Calu3 (cell line): Measurements from ENCODE around the gene NDUFA3. TPM values are rescaled to one million over a fixed set of nuclear protein-coding genes. Genes with fewer than 3 reads are reported as not detected.

Source experiments
- BruUV-seq: library from RNA; stranded (reverse); fragments of 400-500 nt; replicated peaks from 2 replicates; lab custom pipeline; 2021; lab: Mats Ljungman, UMichigan
- CTCF ChIA-PET: fragments of 300-600 bp; sonication (Branson Sonifier 250); formaldehyde crosslinking; loops from one replicate; lab custom pipeline; 2022; ENCODE audit warnings: antibody characterized with exemption; lab: Charles Lee
- DNase-seq: peaks from one replicate; pipeline ENCODE4 v3.0.0; 2022
- H3K27ac Mint-ChIP-seq: one replicate; pipeline ENCODE4 v1.8.0; 2022; ENCODE audit warnings: mixed read lengths; ENCODE audit not compliant: unreplicated experiment
- H3K27me3 Mint-ChIP-seq: one replicate; pipeline ENCODE4 v1.8.0; 2022; ENCODE audit warnings: mixed read lengths; ENCODE audit not compliant: unreplicated experiment
- H3K36me3 Mint-ChIP-seq: one replicate; pipeline ENCODE4 v1.8.0; 2022; ENCODE audit warnings: mild to moderate bottlenecking, moderate library complexity, mixed read lengths; ENCODE audit not compliant: insufficient read depth, unreplicated experiment
- H3K4me1 Mint-ChIP-seq: one replicate; pipeline ENCODE4 v1.8.0; 2022; ENCODE audit warnings: mild to moderate bottlenecking, low read depth, mixed read lengths; ENCODE audit not compliant: unreplicated experiment
- H3K4me3 Mint-ChIP-seq: one replicate; pipeline ENCODE4 v1.8.0; 2022; ENCODE audit warnings: mild to moderate bottlenecking, low read depth, moderate library complexity, mixed read lengths; ENCODE audit not compliant: unreplicated experiment
- H3K9me3 Mint-ChIP-seq: one replicate; pipeline ENCODE4 v1.8.0; 2022; ENCODE audit warnings: low read depth, mixed read lengths; ENCODE audit not compliant: unreplicated experiment
- intact Hi-C: fragments of 100-400 bp; cut with micrococcal nuclease; formaldehyde crosslinking; loops from one replicate; pipeline ENCODE4 v1.10.0; 2022; ENCODE audit not compliant: unreplicated experiment
- total RNA-seq: library from RNA; stranded (reverse); gene quantifications from 2 replicates; pipeline ENCODE4 v1.2.3, GENCODE V29; 2022
- TF ChIP-seq, protein P1 (sequence below): fragments of 200-600 bp; IDR thresholded peaks from one replicate; pipeline ENCODE4 v1.8.0; 2022; ENCODE audit warnings: antibody characterized with exemption; ENCODE audit not compliant: unreplicated experiment

Gene NDUFA3
- total RNA-seq, 1 experiment from 2014 or later: 255 TPM

DNA sequence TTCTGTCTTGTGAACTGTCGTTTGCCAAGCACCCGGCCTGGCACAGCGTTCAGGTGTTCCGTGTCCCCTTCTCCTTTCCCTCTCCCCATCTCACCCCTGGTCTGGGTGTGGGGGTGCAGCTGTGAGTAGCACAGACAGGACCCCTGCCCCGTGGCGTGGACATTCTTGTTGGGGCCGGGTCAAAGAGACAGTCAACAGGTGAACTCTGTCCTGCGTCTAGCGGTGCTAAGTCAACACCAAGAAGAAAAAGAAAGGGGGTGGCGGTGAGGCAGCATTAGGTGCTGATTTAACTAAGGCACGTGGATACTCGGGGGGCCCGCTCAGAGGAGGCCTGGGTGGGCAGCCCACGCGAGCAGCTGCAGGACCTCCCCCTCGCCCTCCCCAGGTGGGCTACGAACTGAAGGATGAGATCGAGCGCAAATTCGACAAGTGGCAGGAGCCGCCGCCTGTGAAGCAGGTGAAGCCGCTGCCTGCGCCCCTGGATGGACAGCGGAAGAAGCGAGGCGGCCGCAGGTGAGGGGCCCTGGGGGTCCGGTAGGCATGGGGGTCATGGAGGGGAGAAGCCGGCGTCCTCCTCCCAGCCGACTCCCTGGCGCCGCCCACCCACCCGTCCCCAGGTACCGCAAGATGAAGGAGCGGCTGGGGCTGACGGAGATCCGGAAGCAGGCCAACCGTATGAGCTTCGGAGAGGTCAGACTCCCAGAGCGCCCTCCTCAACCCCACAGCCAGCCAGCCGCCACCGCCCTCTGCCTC is 25.2 kb downstream of the NDUFA3 start:
- H3K9me3 Mint-ChIP-seq: no peaks in the 10 kb centered on the region
- H3K4me3 Mint-ChIP-seq: no peak overlapping the region
- TF ChIP-seq, protein P1, sequence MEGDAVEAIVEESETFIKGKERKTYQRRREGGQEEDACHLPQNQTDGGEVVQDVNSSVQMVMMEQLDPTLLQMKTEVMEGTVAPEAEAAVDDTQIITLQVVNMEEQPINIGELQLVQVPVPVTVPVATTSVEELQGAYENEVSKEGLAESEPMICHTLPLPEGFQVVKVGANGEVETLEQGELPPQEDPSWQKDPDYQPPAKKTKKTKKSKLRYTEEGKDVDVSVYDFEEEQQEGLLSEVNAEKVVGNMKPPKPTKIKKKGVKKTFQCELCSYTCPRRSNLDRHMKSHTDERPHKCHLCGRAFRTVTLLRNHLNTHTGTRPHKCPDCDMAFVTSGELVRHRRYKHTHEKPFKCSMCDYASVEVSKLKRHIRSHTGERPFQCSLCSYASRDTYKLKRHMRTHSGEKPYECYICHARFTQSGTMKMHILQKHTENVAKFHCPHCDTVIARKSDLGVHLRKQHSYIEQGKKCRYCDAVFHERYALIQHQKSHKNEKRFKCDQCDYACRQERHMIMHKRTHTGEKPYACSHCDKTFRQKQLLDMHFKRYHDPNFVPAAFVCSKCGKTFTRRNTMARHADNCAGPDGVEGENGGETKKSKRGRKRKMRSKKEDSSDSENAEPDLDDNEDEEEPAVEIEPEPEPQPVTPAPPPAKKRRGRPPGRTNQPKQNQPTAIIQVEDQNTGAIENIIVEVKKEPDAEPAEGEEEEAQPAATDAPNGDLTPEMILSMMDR: no peak
- BruUV-seq: no TSS peak
- intact Hi-C loops: no loop called here
- no peaks in the 10 kb centered on the region for H3K27me3 Mint-ChIP-seq
- no peaks in the 10 kb centered on the region for H3K4me1 Mint-ChIP-seq
- no peak for DNase-seq
- CTCF ChIA-PET: no interaction called here
- H3K36me3 Mint-ChIP-seq: peaks cover 56% of the 10 kb centered on the region
- no peak overlapping the region for H3K27ac Mint-ChIP-seq

- intact Hi-C loops: no loop called here
These were observed 25.7 kb downstream of the NDUFA3 start for GRCh38 chr19:54128441-54128725.

GRCh38 chr19:54128796-54129616 is 26.4 kb downstream of the NDUFA3 start:
- no peak overlapping the region for H3K4me3 Mint-ChIP-seq
- H3K27me3 Mint-ChIP-seq: peaks cover 4% of the 10 kb centered on the region
- no peaks in the 10 kb centered on the region for H3K9me3 Mint-ChIP-seq
- no peak overlapping the region for H3K27ac Mint-ChIP-seq
- DNase-seq: no peak
- no peaks in the 10 kb centered on the region for H3K4me1 Mint-ChIP-seq
- TF ChIP-seq, protein P1: no peak
- H3K36me3 Mint-ChIP-seq: peaks cover 50% of the 10 kb centered on the region
- intact Hi-C loops: no loop called here
- CTCF ChIA-PET: interaction anchor here (0.6 kb wide), 1 partner anchor 195 kb away, joined by 3 read pairs; no protein-coding TSS in a partner anchor
- BruUV-seq: no TSS peak

More at GRCh38 chr19:54128441-54128725, 25.7 kb downstream of the NDUFA3 start:
- TF ChIP-seq, protein P1: no peak
- BruUV-seq: no TSS peak
- Mint-ChIP-seq H3K36me3 (peaks cover 51% of the 10 kb centered on the region), H3K4me3 (no peak overlapping the region), H3K9me3 (no peaks in the 10 kb centered on the region), H3K27me3 (no peaks in the 10 kb centered on the region), H3K27ac (no peak overlapping the region), H3K4me1 (no peaks in the 10 kb centered on the region)
- DNase-seq: no peak
- CTCF ChIA-PET: interaction anchor here (0.6 kb wide), 1 partner anchor 195 kb away, joined by 3 read pairs; no protein-coding TSS in a partner anchor

DNA sequence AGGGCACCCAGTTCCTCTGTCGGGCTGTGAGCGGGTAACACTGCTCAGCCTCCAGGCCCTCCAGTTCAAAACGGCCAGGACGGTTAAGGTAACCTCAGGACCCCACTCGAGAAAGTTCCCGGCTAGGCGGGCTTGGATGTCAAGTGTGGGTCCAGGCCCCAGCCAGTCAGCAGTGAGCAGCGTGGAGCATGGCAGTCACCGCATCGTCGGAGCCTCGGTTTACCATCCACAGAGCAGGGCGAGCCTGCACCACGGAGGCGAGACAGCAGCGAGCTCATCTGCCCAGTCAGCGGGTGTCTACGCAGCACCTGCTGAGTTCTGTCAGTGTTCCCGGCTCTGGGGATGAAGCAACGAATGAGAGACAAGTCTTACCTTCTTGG is 27.0 kb downstream of the NDUFA3 start:
- no peak overlapping the region for H3K4me3 Mint-ChIP-seq
- peaks cover 10% of the 10 kb centered on the region for H3K27me3 Mint-ChIP-seq
- no TSS peak for BruUV-seq
- H3K27ac Mint-ChIP-seq: no peak overlapping the region
- peaks cover 3% of the 10 kb centered on the region for H3K9me3 Mint-ChIP-seq
- no peak for DNase-seq
- intact Hi-C loops: no loop called here
- H3K4me1 Mint-ChIP-seq: no peaks in the 10 kb centered on the region
- CTCF ChIA-PET: no interaction called here
- H3K36me3 Mint-ChIP-seq: peaks cover 52% of the 10 kb centered on the region
- TF ChIP-seq, protein P1: no peak
